Heart right ventricle (tissue), 16 donors: ENCODE results near the gene LDLRAP1. TPM values are rescaled to one million over a fixed set of nuclear protein-coding genes. Genes with fewer than 3 reads are reported as not detected.

Source experiments
- ATAC-seq, 8 donors: fragments of 200-7000 bp; cut with Tn5 transposase; one replicate each; pipeline ENCODE4 v1.9.1; 2020; ENCODE audit warnings: mild to moderate bottlenecking in 8 of 8, moderate library complexity in 8 of 8, moderate number of reproducible peaks in 1 of 8
- DNase-seq, 2 donors: peaks; one replicate each; pipeline ENCODE4 v3.0.0-alpha.2; 2020
- H3K27ac ChIP-seq, 10 donors: fragments of 200-600 bp; sonication (generic) in 2 of 10; one replicate each; pipeline versions ENCODE4 v1.5.0 to v1.8.0; 2020 to 2022; ENCODE audit warnings: mild to moderate bottlenecking in 3 of 10
- H3K27me3 ChIP-seq, 7 donors: fragments of 200-600 bp; one replicate each; pipeline ENCODE4 v1.8.0; 2021 to 2022; ENCODE audit warnings: mild to moderate bottlenecking in 2 of 7
- H3K36me3 ChIP-seq, 9 donors: fragments of 200-600 bp; sonication (generic) in 1 of 9; one replicate each; pipeline versions ENCODE4 v1.5.0 to v1.8.0; 2020 to 2022; ENCODE audit warnings: mild to moderate bottlenecking in 2 of 9
- H3K4me1 ChIP-seq, 9 donors: fragments of 200-600 bp; sonication (generic) in 1 of 9; one replicate each; pipeline versions ENCODE4 v1.5.0 to v1.8.0; 2020 to 2022; ENCODE audit warnings: mild to moderate bottlenecking in 4 of 9
- H3K4me3 ChIP-seq, 10 donors: fragments of 200-600 bp; sonication (generic) in 2 of 10; one replicate each; pipeline versions ENCODE4 v1.5.0 to v1.8.0; 2020 to 2022; ENCODE audit warnings: mild to moderate bottlenecking in 7 of 10, moderate library complexity in 2 of 10
- H3K9me3 ChIP-seq, 11 donors: fragments of 200-600 bp in 10 of 11; sonication (generic) in 2 of 11; one replicate each; pipeline versions ENCODE4 v1.5.0 to v1.8.0; 2013 to 2022; ENCODE audit warnings: mild to moderate bottlenecking in 2 of 11, control low read depth in 1 of 11, moderate library complexity in 1 of 11
- WGBS, 2 donors: extraction: QIAGEN DNeasy Blood & Tissue Kit; methylation state at CpG; one replicate each; pipeline ENCODE4 v1.1.7; 2013; ENCODE audit warnings: inconsistent platforms in 1 of 2; 5-methylcytosine and 5-hydroxymethylcytosine counted together
- intact Hi-C, 10 donors: fragments of 100-400 bp; cut with DNase I; formaldehyde crosslinking; loops; one replicate each; pipeline versions ENCODE4 v1.11.1 to v1.14.2; 2022
- polyA plus RNA-seq, 2 donors: library from polyadenylated mRNA; stranded (reverse); fragments of 200-250 nt; gene quantifications; one replicate each; pipeline ENCODE4 v1.2.3, GENCODE V29; 2013
- total RNA-seq, 10 donors: library from RNA; stranded (reverse); fragmentation: NEBNext Ultra II Directional in 3 of 10; extraction: Animal tissue kit (Norgen Biotek cat#: 25700) in 3 of 10; gene quantifications; one replicate each; pipeline versions ENCODE4 v1.2.1 to v1.2.4, GENCODE V29; 2021 to 2023
- TF ChIP-seq, protein P1 (sequence below), 9 donors: fragments of 200-600 bp; sonication (generic) in 2 of 9; IDR thresholded peaks; one replicate each; pipeline versions ENCODE4 v1.5.0 to v1.8.0; 2021 to 2022; ENCODE audit warnings: antibody characterized with exemption in 9 of 9, mild to moderate bottlenecking in 5 of 9, moderate library complexity in 1 of 9
- donor health status: Arrhythmogenic right ventricular cardiomyopathy.
- donor health status: ischemic (EF 13 %, LVEDD 7.1; RV severe dilation, severe dysfunction).
- donor health status: healthy with polysubstance abuse.
- donor health status: DM: no; HTN: yes; CAD: no.
- donor health status: DM: no; HTN: no; CAD: no.
- donor health status: ischemic (EF 25% LVEDD 6.9; RV normal size, moderate dysfunction).
- donor health status: ischemic (EF 25% LVEDD 5.7; RV mildly dilated, moderate dysfunction).
- donor health status: healthy.
- donor health status: DM: yes; HTN: yes; CAD: no.
- donor health status: Ischemic cardiomyopathy.
- donor health status: ischemic (EF 35%, LVEDD 5.7; RV mildly dilated, moderate dysfunction).
- donor health status: nonischemic (EF 11% LVEDD 7.7; RV severe dilation, severe dysfunction).
- donor health status: DM: yes; HTN: yes; CAD: no.
- donor health status: PGD.
- donor health status: ischemic (EF 29% LVEDD 5.4; RV normal size, mild dysfunction).
- donor health status: nonischemic (EF 23%, LVEDD 6.1; RV moderate dilation, normal function).

The LDLRAP1 gene
- total and polyA plus RNA-seq, 12 donors = 8.5 to 16.1 (median 10.3) TPM

DNA sequence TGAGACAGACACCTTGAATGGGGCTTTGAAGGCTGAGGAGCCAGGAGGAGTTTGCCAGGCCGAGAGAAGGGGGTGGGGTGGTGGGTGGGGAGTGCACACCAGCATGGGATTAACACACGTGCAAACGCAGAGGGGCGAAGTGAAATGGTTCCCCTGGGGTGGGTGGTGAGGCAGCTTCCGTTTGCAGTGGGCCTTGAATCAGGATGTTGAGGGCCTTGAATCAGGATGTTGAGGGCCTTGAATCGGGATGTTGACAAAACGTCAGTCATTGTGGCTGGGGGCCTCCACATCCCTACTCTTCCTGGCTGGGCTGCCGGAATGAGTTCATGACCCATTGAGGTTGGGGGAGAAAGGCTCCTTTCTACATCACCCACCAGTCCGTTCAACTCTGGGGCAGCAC, 16.6 kb downstream of the LDLRAP1 start:
- TF ChIP-seq, protein P1, sequence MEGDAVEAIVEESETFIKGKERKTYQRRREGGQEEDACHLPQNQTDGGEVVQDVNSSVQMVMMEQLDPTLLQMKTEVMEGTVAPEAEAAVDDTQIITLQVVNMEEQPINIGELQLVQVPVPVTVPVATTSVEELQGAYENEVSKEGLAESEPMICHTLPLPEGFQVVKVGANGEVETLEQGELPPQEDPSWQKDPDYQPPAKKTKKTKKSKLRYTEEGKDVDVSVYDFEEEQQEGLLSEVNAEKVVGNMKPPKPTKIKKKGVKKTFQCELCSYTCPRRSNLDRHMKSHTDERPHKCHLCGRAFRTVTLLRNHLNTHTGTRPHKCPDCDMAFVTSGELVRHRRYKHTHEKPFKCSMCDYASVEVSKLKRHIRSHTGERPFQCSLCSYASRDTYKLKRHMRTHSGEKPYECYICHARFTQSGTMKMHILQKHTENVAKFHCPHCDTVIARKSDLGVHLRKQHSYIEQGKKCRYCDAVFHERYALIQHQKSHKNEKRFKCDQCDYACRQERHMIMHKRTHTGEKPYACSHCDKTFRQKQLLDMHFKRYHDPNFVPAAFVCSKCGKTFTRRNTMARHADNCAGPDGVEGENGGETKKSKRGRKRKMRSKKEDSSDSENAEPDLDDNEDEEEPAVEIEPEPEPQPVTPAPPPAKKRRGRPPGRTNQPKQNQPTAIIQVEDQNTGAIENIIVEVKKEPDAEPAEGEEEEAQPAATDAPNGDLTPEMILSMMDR (IDR thresholded peaks at IDR 0.05) = no peak
- H3K27ac ChIP-seq = peak overlapping the region in 4 of 10 donors; percentile 15 to 82 (median 54)
- no peaks in the 10 kb centered on the region for H3K27me3 ChIP-seq
- DNase-seq (no peak), ATAC-seq (peak in 1 of 8 donors; percentile 16)
- no peaks in the 10 kb centered on the region for H3K9me3 ChIP-seq
- WGBS, 2 donors = 61 to 65% methylated on average over 9 of the region's 9 CpGs
- intact Hi-C loops = no loop called here
- H3K4me1 ChIP-seq = peaks cover 0 to 67% (median 62%) of the 10 kb centered on the region in 9 donors
- peaks cover 0 to 88% (median 20%) of the 10 kb centered on the region in 9 donors for H3K36me3 ChIP-seq
- H3K4me3 ChIP-seq = no peak overlapping the region

DNA sequence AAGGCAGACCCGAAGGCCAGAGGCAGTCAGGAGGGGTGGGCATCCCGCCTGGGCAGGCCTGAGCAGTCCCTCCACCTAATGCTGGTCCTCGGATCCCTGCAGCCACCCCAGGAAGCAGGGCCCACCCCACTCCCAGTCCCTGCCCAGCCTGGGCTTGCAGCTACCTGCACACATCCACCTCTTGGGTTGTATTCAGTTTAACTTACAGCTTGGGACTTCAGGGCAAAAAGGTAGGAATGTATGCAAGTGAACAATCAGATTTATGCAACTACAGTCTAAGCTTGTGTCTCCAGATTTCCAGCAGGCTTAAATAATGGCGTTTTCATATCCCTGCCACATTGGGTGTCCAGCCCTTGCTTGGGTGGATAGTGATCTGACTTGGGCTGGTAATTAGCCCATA, 17.4 kb downstream of the LDLRAP1 start:
- TF ChIP-seq, protein P1 (IDR thresholded peaks at IDR 0.05) = no peak
- H3K27me3 ChIP-seq = no peaks in the 10 kb centered on the region
- peaks cover 0 to 66% (median 57%) of the 10 kb centered on the region in 9 donors for H3K4me1 ChIP-seq
- DNase-seq (no peak), ATAC-seq (no peak)
- H3K36me3 ChIP-seq = peaks cover 0 to 90% (median 21%) of the 10 kb centered on the region in 9 donors
- WGBS, 2 donors = 86 to 87% methylated on average over 4 of the region's 4 CpGs
- no peaks in the 10 kb centered on the region for H3K9me3 ChIP-seq
- peak overlapping the region in 2 of 10 donors; percentile 41 to 82 for H3K27ac ChIP-seq
- intact Hi-C loops = no loop called here
- no peak overlapping the region for H3K4me3 ChIP-seq

DNA sequence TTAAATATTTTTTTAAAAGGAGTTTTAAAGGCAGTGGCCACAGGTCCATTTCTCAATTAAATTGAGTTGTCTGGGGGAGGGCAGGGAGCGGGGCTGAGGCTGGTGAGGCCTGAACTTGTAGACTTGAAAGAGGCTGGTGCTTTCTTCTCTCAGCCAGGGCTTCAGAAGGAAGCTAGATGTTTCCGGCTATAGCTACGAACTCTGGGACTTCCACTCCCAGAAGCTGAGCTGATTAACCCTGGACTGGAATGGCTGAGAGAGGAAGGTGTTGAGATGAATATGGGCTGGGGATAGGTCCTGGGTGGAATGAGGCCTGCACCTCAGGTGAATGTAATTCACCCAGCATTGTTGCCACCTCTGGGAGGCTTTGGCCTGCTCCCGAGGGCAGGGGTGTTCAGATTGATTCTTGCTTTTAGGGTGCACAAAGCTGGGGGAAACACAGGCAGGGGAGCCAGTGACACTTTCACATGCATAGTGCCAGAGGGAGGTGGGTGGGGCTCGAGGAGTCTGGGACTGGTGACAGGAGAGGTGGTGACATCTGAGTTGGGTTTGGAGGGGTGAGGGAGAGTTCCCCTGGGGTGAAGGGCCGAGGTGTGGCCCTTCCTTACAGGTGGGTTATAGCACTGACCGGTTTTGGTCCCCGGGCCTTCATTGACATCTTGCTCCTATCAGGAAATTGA, 18.2 kb downstream of the LDLRAP1 start:
- H3K36me3 ChIP-seq = peaks cover 0 to 91% (median 21%) of the 10 kb centered on the region in 9 donors
- DNase-seq (no peak), ATAC-seq (no peak)
- H3K4me3 ChIP-seq = no peak overlapping the region
- 60 to 63% methylated on average over 8 of the region's 8 CpGs for WGBS, 2 donors
- intact Hi-C loops = no loop called here
- peak overlapping the region in 4 of 10 donors; percentile 4 to 82 (median 24) for H3K27ac ChIP-seq
- peaks cover under 1 to 66% (median 57%) of the 10 kb centered on the region in 9 donors for H3K4me1 ChIP-seq
- TF ChIP-seq, protein P1 (IDR thresholded peaks at IDR 0.05) = no peak
- no peaks in the 10 kb centered on the region for H3K9me3 ChIP-seq
- H3K27me3 ChIP-seq = no peaks in the 10 kb centered on the region

DNA sequence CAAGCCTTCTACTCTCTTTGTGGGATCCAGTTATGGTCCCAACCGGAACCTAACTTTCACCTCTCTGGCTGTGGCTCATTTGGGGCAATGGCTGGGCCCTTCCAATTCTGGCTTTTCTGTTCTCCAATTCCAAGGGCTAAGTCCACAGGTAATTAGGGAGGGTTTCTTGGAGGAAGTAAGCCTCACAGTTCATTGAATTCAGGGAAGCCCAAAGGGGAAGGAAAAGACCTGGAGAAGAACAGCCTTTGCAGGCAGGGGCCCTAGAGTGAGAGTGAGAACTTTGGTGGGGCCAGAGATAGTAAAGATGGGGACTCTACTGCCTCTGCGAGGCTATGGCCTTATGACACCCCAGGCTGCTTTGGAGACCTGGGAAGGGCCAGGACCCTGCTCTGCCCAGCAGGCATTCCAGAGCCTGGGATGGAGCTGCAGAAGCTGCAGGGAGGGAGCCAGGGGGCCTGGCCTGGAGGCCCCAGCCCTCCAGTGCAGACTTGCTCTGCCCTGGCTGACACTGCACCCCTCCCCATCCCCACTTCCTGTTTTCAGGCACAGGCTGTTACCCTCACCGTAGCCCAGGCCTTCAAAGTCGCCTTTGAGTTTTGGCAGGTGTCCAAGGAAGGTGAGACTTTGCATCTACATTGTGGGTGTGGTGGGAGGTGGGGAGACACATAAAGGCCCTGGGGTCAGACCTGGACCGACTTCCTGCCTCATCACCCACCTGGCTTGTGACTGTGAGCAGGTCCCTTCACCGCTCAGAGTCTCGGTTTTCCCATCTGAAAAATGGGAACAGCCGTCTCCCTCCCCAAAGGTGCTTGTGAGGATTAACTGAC, 18.9 kb downstream of the LDLRAP1 start:
- Histone ChIP-seq H3K36me3 (peaks cover 0 to 85% (median 22%) of the 10 kb centered on the region in 9 donors), H3K27ac (peak overlapping the region in 2 of 10 donors; percentile 15 to 82), H3K4me3 (peak overlapping the region in 1 of 10 donors; percentile 39), H3K9me3 (no peaks in the 10 kb centered on the region), H3K27me3 (no peaks in the 10 kb centered on the region), H3K4me1 (peaks cover 8 to 68% (median 60%) of the 10 kb centered on the region in 9 donors)
- TF ChIP-seq, protein P1 (IDR thresholded peaks at IDR 0.05) = no peak
- DNase-seq = no peak
- intact Hi-C loops = no loop called here
- WGBS, 2 donors = 64 to 69% methylated on average over 8 of the region's 8 CpGs
- peak in 1 of 8 donors; percentile 15 for ATAC-seq
